Measurements from ENCODE around the gene RAB11B. TPM values are rescaled to one million over a fixed set of nuclear protein-coding genes. Genes with fewer than 3 reads are reported as not detected.
"Not testable (repeated sequence)": the region's sequence is repeated elsewhere in the genome, so short reads cannot be mapped to it uniquely, and the experiment has no call there.

RAB11B gene
- total RNA-seq, 1 donor from 2014 or later = 114 TPM

DNA sequence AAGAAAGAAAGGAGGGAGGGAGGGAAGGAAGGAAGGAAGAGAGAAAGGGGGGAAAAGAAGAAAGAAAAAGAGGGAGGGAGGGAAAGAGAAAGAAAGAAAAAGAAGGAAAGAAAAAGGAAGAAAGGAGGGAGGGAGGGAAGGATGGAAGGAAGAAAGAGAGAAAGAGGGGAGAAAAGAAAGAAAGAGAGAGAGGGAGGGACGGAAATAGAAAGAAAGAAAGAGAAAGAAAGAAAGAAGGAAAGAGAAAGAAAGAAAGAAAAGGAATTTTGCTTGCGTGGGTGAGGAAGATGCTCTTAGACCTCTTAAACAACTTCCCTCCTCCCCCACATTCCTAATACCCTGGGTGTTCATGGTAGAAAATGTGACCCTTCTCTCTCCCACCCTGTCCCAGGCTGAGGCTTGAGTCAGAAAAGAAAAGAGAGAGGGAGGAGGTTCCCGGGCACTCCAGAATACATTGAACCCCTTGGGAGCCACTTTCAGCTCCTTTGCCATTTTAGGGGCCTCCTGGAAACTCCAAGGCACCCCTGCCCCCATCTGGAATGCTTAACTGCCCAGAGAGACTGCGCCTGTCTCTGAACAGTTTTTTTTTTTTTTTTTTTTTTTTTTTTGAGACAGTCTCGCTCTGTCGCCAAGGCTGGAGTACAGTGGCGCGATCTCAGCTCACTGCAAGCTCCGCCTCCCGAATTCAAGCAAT is 37.9 kb upstream of the RAB11B start:
- TF ChIP-seq, protein P1, sequence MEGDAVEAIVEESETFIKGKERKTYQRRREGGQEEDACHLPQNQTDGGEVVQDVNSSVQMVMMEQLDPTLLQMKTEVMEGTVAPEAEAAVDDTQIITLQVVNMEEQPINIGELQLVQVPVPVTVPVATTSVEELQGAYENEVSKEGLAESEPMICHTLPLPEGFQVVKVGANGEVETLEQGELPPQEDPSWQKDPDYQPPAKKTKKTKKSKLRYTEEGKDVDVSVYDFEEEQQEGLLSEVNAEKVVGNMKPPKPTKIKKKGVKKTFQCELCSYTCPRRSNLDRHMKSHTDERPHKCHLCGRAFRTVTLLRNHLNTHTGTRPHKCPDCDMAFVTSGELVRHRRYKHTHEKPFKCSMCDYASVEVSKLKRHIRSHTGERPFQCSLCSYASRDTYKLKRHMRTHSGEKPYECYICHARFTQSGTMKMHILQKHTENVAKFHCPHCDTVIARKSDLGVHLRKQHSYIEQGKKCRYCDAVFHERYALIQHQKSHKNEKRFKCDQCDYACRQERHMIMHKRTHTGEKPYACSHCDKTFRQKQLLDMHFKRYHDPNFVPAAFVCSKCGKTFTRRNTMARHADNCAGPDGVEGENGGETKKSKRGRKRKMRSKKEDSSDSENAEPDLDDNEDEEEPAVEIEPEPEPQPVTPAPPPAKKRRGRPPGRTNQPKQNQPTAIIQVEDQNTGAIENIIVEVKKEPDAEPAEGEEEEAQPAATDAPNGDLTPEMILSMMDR (IDR thresholded peaks at IDR 0.05) = no peak
- no peaks in the 10 kb centered on the region for H3K36me3 ChIP-seq
- no peak overlapping the region for H3K27ac ChIP-seq
- H3K27me3 ChIP-seq = no peaks in the 10 kb centered on the region
- ATAC-seq (peak; percentile 6), DNase-seq (no peak)
- H3K4me1 ChIP-seq = peaks cover 33% of the 10 kb centered on the region
- intact Hi-C loops (cut with DNase I) = no loop called here
- no peaks in the 10 kb centered on the region for H3K9me3 ChIP-seq
- H3K4me3 ChIP-seq = peak overlapping the region; percentile 9

DNA sequence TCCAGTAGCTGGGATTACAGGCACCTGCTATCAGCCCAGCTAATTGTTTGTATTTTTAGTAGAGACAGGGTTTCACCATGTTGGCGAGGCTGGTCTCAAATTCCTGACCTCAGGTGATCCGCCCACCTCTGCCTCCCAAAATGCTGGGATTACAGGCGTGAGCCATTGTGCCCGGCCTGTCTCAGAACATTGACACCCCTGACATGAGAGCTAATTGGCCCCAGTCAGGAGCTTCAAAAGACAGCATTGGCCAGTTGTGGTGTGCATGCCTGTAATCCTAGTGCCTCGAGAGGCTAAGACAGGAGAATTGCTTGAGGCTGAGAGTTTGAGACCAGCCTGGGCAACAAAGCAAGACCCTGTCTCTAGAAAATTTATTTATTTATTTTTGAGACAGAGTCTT is 37.3 kb upstream of the RAB11B start:
- DNase-seq; H3K9me3 ChIP-seq; ATAC-seq; H3K27ac ChIP-seq; H3K27me3 ChIP-seq; H3K36me3 ChIP-seq; H3K4me3 ChIP-seq; intact Hi-C loops (cut with DNase I): not testable (repeated sequence)
- peaks cover 33% of the 10 kb centered on the region for H3K4me1 ChIP-seq

DNA sequence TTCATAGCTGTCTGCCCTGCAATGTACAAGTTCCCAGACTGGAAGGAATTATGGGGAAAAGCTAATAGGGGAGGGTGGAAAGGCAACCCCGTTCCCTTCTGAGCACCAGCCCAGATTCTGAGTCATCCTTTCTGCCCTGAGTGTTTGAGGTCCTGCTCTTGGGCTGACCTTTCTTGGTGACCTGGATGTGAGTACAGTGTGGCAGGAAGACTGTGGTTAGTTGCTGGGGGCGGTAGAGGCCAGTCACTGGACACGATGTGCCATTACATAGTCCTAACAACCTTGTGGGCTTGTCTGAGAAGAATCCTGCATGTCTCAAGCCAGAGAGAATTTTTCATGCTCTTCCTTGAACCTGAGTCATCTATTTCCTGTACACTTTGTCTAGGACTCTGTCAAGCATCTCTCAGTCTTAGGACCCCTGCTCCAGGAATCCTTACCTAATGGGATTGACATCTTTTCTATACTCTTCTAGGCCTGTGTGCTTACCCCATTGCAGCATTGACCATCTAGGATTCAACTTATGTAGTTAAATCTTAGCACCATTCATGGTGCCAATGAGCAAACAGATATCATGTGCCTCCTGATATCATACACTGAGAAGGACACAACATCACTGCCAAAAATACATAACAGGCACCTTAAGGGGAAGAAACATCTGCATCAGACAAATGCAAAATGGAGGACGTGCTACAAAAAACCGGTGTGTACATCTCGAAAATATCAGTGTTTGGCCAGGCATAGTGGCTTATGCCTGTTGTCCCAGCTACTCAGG is 34.3 kb upstream of the RAB11B start:
- peak; percentile 91 for ATAC-seq

DNA sequence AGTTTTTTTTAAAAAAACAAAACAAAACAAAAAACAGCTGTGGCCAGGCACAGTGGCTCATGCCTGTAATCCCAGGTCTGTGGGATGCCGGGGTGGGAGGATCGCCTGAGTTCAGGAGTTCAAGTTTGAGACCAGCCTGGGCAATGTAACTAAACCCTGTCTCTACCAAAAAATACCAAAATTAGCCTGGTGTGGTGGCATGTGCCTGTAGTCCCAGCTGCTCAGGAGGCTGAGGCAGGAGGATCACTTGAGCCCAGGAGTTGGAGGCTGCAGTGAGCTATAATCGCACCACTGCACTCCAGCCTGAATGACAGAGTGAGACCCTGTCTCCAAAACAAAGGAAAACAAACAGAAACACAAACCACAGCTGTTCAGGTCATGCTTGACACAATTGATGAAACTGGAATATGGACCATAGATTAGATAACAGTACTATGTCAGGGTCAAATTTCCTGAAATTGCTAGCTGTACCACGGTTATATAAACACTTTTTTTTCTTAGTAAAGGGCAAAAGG is 33.1 kb upstream of the RAB11B start:
- no peak overlapping the region for H3K4me3 ChIP-seq
- ATAC-seq = no peak
- no peaks in the 10 kb centered on the region for H3K27me3 ChIP-seq
- peaks cover 43% of the 10 kb centered on the region for H3K4me1 ChIP-seq
- H3K36me3 ChIP-seq = no peaks in the 10 kb centered on the region
- no peaks in the 10 kb centered on the region for H3K9me3 ChIP-seq
- TF ChIP-seq, protein P1 (IDR thresholded peaks at IDR 0.05) = no peak
- no peak for DNase-seq
- no peak overlapping the region for H3K27ac ChIP-seq
- intact Hi-C loops (cut with DNase I) = loop anchor here (5.0 kb wide), 1 partner anchor 40 kb away; no protein-coding TSS in a partner anchor

More for the DNA sequence above, 34.3 kb upstream of the RAB11B start:
- Histone ChIP-seq H3K27me3 (no peaks in the 10 kb centered on the region), H3K4me3 (no peak overlapping the region), H3K9me3 (no peaks in the 10 kb centered on the region), H3K4me1 (peaks cover 33% of the 10 kb centered on the region), H3K36me3 (no peaks in the 10 kb centered on the region), H3K27ac (no peak overlapping the region)
- DNase-seq = peak; percentile 72
- TF ChIP-seq, protein P1 (IDR thresholded peaks at IDR 0.05) = no peak
- intact Hi-C loops (cut with DNase I) = loop anchor here (5.0 kb wide), 1 partner anchor 41 kb away; no protein-coding TSS in a partner anchor

DNA sequence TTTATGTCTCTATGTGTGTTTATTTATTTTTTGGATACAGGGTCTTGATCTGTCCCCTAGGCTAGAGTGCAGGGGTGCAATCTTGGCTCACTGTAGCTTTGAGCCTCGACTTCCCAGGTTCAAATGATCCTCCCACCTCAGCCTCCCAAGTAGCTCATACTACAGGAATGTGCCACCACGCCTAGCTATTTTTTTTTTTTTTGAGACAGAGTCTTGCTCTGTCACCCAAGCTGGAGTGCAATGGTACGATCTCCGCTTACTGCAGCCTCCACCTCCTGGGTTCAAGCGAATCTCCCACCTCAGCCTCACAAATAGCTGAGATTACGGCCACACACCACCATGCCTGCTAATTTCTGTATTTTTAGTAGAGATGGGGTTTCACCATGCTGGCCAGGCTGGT is 31.2 kb upstream of the RAB11B start:
- Histone ChIP-seq H3K4me3 (no peak overlapping the region), H3K36me3 (no peaks in the 10 kb centered on the region), H3K27me3 (no peaks in the 10 kb centered on the region), H3K4me1 (peaks cover 49% of the 10 kb centered on the region), H3K27ac (no peak overlapping the region), H3K9me3 (no peaks in the 10 kb centered on the region)
- TF ChIP-seq, protein P1 (IDR thresholded peaks at IDR 0.05) = no peak
- ATAC-seq = no peak
- intact Hi-C loops (cut with DNase I) = loop anchor here (5.0 kb wide), 1 partner anchor 38 kb away; no protein-coding TSS in a partner anchor
- no peak for DNase-seq

DNA sequence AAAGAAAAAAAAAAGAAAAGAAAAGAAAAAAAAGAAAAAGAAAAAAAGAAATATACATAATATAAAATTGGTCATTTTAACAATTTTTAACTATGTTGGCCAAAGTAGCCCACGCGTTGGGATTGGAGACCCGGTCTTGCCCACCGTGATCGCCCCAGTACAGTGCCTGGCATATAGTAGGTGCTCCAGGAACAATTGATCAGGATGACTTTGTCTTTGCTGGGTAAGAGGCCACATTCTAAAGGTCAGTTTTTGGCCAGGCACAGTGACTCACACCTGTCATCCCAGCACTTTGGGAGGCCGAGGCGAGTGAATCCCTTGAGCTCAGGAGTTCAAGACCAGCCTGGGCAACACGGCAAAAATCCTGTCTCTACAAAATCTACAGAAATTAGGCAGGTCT is 30.0 kb upstream of the RAB11B start:
- TF ChIP-seq, protein P1 (IDR thresholded peaks at IDR 0.05) = no peak
- no peaks in the 10 kb centered on the region for H3K36me3 ChIP-seq
- H3K27me3 ChIP-seq = no peaks in the 10 kb centered on the region
- intact Hi-C loops (cut with DNase I) = no loop called here
- ATAC-seq (no peak), DNase-seq (no peak)
- H3K4me1 ChIP-seq = peaks cover 47% of the 10 kb centered on the region
- no peaks in the 10 kb centered on the region for H3K9me3 ChIP-seq
- H3K4me3 ChIP-seq = no peak overlapping the region
- H3K27ac ChIP-seq = no peak overlapping the region
